NCI-H2081 treated with DMSO at 0.1 percent for 48 hours (cell line): Measurements from ENCODE around the gene LENG9.
"Not testable (repeated sequence)": the region's sequence is repeated elsewhere in the genome, so short reads cannot be mapped to it uniquely, and the experiment has no call there.

Experiments
- DNase-seq: peaks from one replicate; lab custom pipeline; 2025; lab: John Stamatoyannopoulos, UW

Gene LENG9

DNA sequence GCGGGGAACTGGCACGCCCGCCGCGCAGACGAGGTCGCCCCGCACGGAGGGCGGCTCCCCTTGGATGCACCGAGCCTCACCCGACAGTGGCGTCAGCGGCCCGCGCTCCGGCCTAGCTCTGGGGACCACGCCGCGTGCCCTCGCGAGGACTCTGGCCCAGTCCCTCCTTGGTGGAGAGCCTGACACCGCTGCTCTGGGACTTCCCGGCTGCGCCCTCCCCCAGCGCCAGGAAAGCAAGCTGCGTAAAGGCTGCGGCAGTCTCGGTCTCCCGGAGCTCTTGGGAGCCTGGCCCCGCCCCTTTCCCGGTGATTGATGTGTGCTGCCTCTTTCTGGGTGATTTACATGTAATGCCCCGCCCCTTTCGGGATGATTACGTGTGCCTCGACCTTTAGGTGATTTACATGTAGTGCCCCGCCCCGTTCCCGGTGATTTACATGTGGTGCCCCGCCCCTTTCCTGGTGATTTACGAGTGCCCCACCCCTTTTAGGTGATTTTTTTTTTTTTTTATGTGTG is at the start of gene LENG9:
Gene LENG9 (minus strand): TSS at position 248 of the 513 bp plus-strand sequence. CDS start 252 bp downstream, outside the sequence.
- DNase-seq, result peak; percentile 40

DNA sequence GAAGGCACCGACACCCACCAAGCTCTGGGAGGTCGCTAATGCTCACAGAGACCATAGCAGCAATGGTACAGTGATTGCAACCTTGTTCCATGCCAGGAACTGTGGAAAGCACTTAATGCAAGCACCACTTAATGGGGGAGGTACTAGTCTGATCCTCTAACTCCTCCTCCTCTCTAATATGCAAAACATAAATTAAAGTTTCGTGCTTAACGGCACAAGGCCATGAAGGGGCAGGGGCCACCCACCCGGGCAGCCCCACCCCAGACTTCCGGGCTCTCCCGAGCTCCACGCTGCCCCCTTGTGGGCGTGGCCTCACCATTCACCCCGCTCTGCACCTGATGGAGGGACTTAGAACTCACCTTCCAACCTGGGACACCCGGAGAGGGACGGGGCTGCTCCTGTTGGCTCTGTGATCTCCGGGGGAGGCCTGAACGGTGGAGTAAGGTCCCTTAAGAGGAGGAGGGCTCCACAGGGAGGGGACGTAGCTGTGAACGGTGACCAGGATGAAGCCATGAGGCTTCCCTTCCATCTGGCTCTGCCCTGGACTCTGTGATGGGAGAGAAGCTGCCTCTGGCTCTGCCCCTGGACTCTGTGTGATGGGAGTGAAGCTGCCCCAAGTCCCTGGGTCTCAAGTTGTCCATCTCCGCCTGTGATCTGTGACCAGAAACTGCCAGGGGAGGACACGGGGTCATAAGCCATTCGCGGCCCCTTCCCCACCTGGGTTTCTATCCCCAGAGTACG is 45.8 kb upstream of the LENG9 start:
- DNase-seq, result not testable (repeated sequence)

DNA sequence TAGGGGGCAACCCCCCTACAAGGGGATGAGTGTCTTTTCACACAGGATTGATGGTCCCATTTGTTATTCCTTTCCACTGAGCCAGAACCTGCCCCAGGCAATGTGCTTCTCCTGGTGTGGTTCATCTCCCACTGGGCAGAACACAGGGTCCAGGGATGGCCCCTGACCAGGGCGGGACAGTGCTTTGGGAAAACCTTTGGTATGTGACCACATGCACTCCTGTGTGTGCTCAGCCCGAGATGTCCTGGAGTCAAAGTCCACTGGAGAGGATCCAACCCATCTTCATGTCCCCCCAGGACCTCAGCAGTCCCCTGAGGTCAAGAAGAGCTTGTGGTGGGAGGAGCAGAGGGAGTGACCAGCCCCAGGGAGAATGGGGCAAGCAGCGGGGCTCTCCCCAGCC is 44.9 kb upstream of the LENG9 start:
- DNase-seq, result not testable (repeated sequence)

DNA sequence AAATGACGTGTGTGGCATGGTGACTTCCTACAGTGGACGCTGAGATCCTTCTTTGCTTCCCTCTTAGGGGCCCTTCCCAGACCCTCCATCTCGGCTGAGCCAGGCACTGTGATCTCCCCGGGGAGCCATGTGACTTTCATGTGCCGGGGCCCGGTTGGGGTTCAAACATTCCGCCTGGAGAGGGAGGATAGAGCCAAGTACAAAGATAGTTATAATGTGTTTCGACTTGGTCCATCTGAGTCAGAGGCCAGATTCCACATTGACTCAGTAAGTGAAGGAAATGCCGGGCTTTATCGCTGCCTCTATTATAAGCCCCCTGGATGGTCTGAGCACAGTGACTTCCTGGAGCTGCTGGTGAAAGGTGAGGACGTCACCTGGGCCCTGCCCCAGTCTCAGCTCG is 44.2 kb upstream of the LENG9 start:
- DNase-seq, result no peak

DNA sequence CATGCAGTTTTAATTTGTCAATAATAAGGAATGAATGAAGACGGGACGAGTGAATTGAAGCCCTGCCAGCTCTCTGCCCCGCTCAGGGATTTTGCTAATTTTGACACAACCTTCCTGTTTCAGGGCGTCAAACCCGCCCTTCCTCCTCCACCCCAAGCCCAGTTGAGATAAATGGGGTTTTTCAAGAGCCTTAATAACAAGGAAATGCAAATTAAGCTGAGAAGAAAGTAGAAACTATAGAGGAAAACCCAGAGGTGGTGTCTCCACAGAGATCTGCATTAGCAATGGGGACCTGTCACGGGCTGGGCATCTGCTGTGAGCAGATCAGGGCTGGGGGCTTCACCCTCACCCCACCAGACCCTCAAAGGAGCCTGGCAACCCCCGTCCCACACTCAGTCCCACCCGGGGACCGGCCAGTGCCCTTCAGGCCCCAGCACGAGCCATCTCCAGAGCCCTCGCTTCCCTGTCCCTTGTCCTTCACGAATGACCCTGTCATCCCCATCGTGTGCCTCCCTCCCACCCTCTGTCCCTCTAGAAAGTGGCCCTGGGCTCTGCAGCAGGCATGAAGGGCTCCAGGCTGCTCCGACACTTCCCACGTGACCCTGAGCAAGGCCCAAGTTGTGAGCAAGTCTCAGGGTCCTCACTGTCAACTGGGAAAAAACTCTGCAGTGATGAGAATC is 43.6 kb upstream of the LENG9 start:
- DNase-seq, result not testable (repeated sequence)

DNA sequence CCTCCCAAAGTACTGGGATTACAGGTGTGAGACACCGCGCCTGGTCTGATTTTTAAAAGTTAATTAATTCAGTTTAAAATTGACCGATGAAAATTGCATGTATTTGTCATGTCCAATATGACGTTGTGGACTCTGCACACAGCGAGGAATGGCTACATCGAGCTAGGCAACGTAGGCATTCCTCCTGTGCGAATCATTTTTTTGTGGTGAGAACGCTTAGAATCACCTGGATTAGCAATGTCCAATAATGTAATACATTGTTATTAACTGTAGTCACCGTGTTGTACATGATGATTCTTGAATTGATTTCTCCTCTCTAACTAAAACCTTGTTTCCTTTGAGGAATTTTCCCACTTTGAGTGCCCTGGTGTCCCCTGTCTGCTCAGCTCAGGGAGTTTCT is 42.5 kb upstream of the LENG9 start:
- DNase-seq, result no peak

DNA sequence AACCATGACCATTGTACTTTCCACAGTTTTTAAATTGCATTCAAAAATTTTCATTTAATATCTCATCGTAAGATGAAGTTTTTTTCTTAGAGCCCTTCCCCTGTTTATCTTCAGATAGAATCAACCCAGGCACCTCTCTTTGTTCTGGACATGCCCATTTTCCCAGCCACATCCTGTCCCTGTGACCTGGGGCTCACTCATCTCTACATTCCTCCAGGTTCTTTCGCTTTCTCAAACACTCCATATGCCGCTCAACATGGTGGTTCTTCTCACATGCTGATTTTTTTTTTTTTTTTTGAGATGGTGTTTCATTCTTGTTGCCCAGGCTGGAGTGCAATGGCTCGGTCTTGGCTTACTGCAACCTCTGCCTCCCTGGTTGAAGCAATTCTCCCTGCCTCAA is 42.0 kb upstream of the LENG9 start:
- not testable (repeated sequence) for DNase-seq

DNA sequence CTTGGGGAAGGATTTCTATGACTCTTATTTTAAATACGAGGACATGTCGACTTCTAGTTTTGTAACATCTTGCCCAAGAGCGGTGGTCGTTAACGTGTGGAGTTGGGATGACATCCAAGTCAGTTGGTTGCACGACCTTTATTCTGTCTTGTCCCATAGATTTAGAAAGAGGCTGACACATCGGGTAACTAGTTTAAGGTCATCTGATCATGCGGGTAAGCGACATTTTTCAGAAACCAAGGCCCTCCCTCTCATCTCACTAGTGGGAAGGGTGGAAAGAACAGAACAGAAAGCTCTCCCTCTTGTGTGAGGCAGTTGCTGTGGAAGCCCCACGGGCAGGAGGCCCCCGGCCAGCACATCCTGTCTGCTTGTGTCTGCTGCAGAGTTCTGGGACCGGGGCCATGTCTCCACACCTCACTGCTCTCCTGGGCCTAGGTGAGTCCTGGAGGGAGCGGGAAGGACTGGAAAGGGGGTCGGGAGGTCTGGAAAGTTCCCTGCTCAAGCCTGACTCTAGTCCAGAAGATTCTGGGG is 39.0 kb upstream of the LENG9 start, which contains the start of gene LAIR2:
Gene LAIR2 (plus strand): TSS at position 314 of the 531 bp plus-strand sequence. CDS start 88 bp downstream, at position 402.
- DNase-seq, result no peak

DNA sequence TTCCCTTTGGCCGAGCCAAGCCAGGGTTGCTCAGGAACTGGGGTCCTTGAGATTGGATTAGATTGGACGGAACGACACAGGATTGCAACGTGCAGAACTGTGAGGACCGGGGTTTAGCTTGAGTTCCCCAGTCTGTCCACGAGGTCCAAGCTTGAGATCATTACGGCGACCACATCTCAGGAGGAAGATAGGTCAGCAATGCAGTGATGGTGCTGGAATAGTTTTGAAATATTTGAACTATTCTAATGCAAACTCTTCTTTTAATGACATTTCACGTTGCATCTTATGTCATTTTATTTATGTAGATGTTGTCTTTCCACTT is 34.8 kb upstream of the LENG9 start:
- DNase-seq, result not testable (repeated sequence)

DNA sequence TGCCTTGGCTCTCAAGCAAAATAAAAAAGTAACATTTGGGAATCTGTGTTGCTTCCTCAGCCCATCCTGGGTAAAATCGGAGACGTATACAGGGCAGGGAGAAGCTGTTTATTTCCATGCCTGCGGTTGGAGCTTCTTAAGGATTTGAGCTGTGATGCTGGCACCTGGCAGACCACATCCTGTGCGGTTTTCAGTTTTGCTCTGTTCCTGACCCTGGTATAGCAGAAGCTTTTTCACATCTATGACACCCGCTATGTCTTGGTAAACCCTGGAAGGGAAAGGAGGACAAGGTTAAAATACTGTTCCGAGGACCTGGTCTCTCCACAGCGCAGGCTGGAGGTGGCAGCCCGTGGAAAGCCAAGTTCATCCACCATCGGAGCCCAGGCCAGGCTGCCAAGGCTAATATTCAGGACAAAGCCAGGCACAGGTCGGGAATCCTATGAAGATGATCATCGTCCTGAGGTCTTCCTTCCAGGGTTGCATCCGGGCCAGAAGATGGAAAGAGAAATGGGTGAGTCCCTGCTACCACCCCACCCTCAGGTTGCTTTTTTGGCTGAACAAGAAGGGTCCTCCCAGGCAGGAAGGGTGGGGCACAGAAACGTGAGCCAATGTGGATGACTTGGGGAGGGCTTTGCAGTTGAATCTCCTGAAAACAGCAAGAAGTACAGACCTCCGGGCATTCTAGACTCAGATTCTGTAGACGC is 34.3 kb upstream of the LENG9 start:
- DNase-seq, result not testable (repeated sequence)

DNA sequence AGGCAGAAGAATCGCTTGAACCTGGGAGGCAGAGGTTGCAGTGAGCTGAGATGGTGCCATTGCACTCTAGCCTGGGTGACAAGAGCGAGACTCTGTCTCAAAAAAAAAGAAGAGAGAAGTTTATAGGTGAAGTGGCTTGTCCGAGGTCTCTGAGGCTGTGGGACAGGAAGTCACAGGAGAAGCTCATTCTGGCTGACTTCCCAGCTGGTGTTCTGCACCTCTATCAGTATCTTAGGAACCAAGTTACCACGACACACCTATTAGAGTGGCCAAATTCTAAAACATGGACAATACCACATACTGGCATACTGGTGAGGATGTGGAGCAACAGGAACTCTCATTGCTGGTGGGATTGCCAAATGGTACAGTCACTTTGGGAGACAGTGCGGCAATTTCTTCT is 31.7 kb upstream of the LENG9 start:
- not testable (repeated sequence) for DNase-seq

DNA sequence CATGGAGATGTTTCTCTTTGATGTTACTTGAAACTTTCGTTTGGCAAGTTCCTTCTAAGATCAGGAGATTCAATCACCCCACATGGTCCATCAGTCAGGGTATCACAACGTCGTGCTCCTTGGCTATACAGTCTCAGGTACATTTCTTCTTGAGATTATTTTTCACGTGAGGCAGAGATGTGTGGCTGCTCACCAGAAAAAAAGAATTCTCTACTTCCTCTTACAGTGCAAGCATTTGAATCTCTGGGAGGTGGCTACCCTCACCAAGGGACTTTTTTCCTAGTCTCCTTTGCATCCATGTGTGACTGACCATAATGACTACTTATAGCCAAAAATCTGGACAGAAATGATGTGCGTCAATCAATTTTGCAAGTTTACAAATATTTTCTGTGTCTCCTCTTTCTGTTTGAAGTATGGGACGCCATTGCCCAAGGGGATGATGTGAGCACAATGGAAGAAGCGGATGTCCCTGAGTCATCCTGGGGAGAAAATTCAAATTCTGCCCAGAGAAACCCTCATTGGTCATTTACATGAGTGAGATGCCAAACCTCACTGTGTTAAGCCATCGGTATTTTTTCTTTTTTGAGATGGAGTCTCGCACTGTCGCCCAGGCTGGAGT is 30.5 kb upstream of the LENG9 start:
- no peak for DNase-seq

DNA sequence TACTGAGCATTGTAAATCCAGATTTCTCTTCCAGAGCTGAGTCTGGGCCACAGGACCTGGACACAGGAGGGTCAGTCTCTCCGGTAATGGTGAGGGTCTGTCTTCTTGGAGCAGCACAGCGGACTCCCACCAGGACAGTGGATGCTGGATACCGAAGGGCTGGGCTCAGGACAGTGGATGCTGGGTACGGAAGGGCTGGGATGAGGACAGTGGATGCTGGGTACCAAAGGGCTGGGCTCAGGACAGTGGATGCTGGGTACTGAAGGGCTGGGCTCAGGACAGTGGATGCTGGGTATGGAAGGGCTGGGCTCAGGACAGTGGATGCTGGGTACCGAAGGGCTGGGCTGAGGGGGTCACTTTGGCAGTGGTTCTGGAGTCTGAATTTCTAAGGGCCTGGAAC is 29.5 kb upstream of the LENG9 start:
- not testable (repeated sequence) for DNase-seq

DNA sequence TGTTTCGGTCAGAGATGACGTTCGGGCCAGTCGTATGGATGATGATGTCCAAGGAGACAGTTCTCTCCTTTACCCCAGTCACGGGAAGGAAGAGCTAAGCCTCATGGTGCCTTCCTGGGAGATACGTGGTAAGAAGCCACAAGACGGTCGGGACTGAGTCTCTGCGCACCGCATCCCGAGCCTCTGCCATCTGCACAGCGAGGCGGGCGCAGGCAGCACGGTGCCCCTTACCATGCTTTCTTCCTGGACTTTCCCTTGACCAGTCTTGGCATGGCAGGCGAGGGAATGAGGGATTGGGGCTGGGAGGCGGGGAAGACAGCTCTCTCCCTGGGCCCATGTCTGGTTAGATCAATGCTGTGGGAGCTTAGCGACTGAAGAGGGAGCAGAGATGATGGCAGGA is 29.0 kb upstream of the LENG9 start:
- DNase-seq, result no peak

DNA sequence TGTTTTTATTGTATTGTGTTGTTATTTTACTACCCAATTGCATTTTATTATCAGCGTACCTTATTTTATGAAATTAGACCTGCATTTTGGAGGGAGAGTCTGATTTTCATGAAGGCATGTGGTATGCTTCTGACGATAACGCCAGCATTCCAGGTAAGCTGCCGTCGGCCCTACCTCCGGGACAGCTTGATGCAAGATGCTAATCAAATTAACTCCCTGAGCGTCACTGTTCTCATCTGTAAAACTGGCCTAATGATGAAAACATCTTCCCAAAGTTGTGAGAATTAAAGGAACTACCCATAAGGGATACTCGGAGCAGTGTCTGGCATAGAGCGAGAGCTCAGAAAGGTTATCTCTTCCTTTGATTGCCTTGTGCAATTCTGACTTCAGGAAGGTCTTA is 26.2 kb upstream of the LENG9 start:
- DNase-seq, result no peak

DNA sequence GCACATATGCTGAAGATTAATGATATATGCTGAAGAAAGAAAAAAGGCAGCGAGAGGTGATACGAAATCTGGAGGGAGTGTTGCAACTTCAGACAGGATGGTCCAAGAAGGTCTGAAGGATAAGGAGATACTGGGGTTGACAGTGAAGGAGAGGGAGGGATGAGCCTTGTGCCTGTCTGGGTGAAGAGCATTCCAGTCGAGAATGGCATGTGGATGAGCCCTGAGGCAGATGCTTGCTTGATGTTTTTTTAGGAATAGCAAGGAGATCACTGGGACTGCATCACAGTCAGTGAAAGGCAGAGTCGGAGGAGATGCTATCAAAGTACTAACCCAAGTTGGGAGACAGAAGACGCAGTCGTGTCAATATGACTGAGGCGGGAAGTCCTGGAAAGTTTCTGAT is 25.8 kb upstream of the LENG9 start:
- DNase-seq, result no peak

DNA sequence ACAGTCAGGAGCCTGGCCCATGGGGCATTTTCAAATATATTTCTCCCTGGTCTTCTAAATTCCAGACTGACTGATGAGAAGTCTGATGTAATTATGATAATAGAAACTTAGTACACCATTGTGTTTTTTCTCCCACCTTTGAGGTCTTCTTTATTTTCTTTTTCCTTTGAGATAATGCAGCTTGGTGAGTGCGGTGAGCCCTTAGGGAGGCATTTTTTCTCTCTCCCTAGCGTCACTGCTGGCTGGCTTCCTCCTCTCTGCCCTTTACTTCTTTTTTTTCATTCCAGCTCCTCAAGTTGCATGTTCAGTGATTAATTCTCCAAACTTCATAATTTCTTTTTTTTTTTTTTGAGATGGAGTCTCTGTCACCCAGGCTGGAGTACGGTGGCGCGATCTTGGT is 22.3 kb upstream of the LENG9 start:
- no peak for DNase-seq

DNA sequence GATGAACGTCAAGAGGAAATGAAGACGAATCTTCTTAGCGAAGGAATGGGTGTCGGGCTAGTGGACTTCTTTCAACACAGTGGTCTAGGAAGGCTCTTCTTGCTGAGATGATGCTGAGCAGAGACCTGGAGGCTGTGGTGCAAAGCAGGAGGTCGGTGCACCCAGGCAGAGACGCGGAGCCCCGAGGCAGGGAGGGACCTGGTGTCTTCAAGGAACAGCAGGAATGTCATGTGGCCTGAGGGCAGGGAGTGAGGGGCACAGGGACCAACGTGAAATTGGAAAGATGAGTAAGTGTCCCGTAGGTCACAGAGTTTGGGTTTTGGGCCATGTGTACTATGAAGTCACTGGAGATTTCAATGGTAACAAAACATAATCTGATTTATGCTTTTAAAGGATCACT is 20.9 kb upstream of the LENG9 start:
- no peak for DNase-seq

DNA sequence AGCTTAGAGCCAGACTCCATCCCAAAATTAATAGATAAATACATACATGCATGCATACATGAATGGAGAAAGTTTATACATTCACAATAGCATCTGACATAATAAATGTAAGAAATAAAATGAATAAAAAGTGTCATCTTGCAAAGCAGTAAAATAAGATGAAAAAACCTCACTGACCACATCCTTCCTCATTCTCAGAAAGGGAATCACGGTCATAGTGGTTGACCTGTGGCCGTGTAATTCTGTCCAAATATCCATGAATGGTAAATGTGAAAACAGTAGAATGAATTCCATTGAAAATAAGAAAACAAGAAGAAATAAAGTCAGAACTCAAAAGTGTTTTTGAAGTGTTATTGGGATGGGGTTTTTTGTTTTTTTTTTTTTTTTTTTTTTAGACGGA is 19.3 kb upstream of the LENG9 start:
- DNase-seq, result no peak

DNA sequence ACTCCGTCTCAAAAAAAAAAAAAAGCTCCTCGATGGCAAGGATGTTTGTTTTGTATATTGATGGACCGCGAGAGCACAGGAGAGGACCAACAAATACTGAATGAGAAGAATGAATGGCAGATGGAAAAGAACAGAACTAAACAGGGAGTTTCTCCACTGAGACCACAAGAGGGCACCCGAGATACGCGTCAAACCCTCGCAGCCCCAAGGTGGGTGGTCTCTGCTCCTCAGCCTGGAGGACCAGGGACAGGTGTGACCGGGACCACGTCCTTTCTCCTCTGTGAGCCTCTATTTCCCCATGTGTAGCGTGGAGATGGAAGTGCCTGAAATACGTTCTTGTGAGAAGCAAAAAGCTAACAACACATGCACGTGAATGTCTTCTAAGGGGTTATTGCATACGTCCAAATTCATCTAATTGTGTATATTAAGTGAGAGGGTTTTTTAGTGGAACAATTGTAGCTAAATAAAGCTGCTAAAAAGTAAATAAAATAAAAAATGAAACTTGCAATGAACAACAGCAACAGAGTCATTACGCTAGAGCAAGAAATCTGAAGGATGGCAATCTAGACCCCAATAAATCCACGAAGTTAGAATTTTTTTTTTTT is 17.9 kb upstream of the LENG9 start:
- no peak for DNase-seq

DNA sequence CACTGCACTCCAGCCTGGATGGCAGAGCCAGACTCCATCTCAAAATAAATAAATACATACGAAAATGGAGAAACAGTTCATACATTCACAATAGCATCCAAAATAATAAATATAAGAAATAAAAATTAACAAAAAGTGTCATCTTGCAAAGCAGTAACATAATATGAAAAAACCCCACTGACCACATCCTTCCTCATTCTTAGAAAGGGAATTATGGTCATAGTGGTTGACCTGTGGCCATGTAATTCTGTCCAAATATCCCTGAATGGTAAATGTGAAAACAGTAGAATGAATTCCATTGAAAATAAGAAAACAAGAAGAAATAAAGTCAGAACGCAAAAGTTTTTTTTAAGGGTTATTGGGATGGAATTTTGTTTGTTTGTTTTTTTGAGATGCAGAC is 16.5 kb upstream of the LENG9 start:
- no peak for DNase-seq
